DMS 273 treated with DMSO at 0.1 percent for 48 hours (cell line): ENCODE results near the gene NOS1.
A peak's percentile ranks its signal among the peaks of the same experiment; 100 is the strongest.

Source experiments
- DNase-seq: peaks from one replicate; lab custom pipeline; 2025; lab: John Stamatoyannopoulos, UW

Gene NOS1

DNA sequence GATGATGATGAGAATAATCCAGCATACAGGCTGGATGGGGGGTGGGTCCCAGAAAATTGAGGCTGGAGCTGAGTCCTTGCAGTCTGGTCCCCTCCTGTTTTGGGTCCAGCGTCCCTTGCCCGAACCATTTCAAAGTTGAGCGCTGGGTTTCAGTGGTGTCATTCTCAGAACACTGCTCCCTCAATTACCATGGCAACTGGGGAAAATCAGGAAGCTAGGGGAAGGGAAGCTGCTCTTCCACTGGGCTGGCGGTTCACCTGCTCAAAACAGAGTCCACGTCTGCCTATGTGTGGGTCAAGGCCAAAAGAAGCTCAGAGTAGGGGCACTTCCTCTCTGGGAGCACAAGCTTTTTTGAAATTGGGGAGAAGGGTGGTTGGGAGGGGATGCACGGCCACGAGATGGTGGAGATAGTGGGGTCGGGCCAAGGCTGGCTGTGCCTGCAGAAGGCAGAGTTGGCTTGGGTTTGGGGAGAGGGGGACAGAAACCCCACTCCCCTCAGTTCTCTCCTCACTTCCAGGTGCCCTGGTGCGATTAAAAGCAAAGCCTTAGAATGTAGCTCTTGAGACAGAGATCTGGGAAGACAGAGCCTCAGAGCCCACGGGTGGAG is 1.7 kb upstream of the NOS1 start:
- DNase-seq = no peak

DNA sequence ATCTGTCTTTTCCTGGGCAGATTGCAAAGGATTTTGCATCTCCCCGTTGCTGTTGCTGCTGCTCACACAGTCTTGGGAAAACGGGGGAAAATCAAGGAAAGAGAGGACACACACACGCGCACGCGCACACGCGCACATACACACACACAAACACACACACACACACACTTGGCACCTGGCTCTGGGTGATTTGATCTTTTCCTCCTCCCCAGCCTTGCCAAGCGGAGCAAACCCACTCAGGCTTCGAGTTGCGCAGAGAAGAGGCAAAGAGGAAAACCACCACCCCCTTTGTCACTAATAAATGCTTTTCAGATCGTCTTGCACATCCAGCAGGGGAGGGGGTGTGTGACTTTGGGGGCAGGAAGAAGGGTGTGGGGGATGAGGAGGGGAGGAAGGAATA is 965 bp upstream of the NOS1 start:
- no peak for DNase-seq

DNA sequence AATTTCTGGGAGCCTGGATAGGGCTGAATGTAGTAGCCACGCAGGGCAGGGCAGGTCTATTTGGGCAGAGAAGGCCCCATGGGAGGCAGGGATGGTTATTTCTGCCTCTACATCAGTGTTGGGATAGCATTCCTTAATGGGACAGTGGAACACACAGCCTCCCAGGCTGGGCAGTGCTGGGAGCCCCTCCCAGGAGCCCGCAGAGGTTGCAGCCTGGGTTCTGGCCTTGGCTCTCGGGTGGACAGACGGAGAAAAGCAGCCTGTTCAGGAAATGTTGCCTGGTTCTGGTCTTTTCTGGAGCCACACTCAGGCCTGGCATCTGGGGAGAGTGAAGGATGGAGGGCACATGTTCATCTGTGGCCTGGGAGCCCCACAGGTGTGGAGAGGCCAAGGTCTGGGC is 479 bp upstream of the NOS1 start:
- no peak for DNase-seq

DNA sequence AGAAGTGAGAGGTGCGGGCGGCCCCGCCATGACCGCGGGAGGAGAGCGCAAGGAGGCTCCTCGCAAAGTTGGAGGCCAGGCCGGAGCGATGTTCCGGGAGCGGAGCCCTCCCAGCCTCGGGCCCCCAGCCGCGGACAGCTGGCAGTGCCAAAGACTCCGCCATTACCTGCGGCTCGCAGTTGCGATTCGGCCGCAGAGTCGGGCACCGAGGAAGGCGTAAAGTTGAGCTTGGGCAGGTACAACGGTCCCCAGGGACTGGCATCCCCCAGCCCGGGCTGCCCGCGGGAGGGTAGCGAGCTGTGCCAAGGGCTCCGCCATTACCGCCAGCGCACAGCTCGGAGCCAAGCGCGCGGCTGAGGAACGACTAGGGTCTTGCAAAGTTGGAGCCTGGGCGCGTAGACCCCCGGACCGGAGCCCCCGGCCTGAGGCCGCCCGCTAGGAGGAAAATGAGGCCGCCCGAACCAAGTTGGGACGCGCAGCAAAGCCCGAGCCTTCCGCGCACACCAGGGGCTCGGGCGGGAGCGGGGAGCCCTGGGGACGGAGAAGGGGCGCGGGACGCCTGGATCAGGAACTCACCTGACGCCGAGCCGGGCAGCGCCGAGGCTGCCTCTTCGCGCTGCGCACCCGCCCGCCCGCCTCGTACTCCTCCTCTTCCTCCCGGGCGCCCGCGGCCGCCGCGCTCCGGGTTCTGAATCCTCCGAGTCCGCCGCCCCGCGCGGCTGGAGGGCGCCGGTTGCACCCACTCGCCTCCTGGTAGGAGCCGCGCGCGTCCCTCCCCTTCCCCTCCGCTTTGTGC is 677 bp downstream of the NOS1 start:
- no peak for DNase-seq

DNA sequence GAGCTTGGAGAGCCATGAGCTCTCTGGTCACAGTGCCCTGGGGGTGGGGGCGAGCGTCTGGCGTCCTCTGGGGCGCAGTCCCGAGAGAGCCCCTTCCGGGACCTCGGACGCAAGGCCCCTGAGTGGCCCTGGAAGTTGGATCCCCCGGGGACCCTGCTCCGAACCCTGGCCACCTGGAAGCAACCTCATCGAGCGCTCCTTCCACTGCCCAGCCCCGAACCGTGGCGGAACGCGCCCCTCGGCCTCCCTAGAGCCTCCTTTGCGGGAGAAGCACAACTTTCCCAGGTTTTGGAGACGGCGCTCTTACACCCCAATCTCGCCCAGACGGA is 1.2 kb downstream of the NOS1 start:
- no peak for DNase-seq

DNA sequence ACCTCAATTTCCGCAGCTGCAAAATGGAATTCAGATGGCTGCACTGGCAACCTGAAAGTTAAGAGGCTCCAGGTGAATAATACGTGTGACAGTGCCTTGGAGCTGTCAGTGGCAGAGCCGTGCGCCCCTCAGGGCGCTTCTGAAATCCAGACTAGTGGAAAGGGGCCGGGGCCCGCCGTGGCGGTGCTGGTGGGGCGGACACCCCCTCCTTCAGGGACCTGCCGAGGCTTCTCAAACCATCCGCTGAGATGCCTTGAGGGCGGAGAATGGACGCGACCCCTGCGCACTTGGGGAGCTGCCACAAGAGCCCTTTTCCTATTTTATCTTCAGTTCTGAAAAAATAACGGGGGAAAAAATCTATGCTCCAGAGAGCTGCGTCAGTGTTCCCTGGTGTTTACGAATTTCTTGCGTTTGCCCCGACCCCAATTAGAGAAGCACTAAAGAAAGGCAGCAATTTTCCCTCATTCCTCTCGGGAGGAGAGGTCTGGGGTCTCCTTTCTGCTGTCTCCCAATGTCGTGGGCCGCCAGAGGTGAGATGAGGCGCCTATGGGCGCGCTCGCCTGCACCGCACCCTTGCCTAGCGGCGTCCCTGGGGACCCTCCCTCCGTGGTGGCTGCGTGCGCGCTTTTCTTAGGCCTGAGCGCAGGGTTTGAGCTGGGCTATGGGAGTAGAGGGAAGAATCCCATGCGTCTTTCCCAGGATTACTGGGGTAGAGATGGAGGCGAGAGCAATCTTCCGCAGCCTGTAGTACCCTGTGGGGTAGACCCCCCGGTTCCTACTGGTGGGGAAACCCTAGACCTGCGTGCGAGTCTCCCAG is 2.2 kb downstream of the NOS1 start:
- no peak for DNase-seq

DNA sequence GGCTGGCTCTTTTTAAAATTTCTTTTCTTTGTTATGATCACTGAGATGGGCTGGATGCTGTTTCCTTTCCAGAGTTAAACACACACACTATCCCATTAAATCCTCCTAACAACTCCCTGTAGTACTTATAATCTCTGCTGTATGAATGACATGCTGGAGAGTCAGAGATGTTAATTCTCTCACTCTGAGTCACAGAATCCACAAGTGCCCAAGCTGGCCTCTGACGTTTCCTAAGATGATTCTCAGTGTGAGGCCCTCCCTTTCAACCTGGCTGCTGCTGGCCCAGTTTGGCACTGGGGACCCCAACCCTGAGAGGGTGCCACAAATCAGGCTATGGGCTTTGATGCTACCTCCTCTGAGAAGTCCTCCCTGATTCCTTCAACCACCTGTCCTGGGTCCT is 5.4 kb downstream of the NOS1 start:
- DNase-seq = no peak

DNA sequence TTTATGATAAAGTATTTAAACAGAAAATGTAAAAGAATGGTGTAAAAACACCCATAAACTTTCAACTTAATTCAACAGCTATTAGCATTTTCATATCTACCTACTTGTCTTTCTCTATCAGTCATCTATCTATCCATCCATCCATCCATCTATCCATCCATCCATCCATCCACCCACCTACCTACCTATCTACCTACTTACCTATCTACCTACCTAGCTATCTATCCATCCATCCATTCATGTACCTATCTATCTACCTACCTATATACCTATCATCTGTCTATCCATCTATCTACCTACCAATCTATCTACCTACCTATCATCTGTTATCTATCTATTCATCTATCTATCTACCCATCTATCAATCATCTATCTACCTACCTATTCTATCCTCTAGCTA is 8.5 kb downstream of the NOS1 start:
- no peak for DNase-seq

DNA sequence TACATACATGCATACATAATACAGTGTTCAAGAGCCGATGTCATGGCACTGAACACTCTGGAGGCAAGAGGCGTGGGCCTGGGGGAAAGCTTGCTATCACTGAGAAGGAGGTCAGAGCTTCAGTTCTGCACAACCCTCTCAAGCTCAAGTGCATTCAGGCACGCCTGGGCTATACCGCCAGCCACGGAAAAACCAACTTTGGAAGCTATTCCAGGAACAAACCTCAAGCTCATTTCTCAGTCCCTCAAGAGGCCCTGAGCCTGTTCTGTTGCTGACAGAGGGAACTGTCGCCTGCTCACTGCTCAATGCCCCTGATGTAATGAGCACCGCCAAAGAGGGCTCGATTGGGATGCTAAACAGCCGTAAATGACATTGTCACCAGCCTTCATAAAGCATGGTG is 9.2 kb downstream of the NOS1 start:
- no peak for DNase-seq

DNA sequence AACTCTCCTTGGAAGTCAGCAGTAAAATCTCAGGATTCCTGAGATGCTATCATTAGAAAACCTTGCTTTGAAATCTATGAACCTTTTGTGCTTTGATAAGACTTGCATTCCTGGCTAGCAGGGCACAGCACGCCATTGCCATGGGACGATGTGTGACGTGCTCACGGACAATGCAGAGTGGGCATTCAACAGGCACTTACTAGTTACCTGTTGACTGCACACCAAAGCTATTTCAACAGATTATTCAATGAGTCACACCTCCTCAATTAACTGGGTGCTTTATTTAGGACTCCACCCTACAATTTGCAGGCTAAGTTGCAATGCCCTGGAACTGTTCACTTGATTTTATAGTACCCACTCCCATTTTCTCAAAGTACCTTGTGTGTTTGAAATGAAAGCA is 11.3 kb downstream of the NOS1 start:
- DNase-seq = no peak

DNA sequence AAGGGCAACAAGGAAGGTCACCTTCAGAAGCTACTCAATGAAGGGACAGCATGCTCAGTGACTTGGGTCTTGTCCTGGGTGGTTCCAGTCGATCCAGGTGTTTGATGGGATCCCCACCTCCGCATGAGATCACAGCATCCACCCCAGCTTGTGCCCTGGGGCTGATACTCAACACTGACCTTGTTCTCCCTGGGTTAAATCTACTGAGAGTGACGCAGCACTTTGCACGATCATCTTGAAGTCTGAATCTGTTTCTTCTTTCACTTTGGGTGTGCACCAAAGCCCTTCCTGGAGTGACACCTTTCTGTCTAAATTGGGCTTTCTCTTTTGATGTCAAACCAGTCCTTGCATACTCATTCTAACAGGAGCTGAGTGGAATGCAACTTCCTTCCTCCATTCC is 13.8 kb downstream of the NOS1 start:
- DNase-seq = no peak

DNA sequence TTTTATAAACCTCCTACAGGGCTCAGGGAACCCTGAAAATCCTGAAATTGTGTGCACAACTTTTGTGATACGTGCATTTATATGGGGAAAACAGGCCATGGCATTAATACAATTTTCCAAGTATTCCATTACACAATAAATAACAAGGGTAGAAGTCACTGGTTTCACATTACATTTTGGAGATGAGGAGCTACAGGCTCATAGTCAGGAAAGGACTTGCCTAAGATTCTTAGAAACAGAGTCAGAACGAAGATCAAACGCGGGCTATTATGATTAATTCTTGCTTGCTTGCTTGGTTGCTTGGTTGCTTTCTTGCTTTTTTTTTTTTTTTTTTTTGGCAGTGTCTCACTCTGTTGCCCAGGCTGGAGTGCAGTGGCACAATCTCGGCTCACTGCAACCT is 16.7 kb downstream of the NOS1 start:
- DNase-seq = no peak

DNA sequence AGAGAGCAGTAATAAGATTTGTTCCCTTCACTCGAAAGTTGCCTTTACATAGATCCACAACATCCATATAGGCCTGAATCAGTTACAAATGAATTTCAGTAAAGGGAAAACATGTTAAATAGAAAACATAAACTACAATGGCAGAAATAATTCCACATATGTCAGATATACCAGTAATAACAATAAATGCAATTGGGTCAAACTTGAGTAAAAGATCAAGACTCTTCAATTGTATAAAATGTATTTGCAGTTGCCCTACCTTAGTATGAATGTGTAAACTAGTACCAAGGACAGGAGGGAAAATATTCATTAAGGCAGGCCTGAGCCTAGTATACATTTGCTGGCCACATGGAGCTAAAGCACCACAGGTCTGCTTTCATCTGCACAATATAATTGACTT is 17.6 kb downstream of the NOS1 start:
- no peak for DNase-seq

DNA sequence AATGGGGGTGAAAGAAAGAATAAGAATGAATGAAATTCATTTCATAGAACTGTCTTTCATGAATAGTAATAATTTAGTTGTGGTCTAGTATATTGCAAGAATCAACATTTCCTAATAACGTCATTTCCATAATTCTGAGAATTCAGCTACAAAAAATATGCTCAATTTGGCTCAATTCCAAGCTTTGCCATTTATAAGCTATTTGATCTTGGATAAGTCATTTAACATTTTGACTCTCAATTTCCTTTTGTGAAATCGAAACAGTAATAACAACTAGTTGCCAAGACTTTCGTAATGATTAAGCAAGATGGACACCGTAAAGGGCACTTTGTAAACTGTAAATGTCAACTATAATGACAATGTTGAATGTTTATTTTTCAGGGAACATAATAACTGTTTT is 18.1 kb downstream of the NOS1 start:
- no peak for DNase-seq

DNA sequence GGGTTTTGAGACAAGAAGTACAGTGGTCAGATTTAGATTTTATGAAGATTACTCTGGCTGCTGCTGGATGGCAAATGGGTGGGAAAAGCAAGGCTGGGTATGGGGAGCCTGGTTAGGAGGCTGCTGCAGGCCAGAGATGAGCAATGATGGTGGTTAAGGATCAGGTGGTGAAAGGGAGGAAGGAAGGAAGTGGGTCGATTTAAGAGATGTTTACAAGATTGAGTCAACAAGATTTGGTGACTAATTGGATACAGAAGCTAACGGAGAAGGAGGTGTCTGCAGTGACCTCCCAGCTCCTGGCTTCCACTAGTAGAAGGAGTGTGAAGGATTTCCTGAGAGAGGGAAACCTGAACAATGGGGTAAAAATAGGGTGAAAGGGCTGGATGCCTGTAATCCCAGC is 18.7 kb downstream of the NOS1 start:
- DNase-seq = no peak

DNA sequence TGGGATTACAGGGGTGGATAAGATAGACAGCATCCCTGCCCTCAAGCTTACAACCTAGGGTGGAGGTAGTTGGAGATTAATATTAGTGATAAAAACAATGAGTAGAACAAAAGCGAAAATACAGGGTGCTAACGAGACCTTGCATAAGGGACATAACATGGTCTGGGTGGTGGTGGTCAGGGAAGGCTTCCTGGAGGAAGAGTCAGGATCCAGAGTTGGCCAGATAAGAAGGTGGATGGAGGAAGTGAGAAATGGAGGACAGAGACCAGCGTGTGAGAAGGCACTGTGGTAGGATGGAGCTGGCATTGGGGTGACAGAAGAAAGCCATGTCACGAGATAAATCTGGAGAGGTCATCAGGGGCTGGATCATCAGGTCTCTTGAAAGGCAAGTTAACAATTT is 19.2 kb downstream of the NOS1 start:
- DNase-seq = no peak

DNA sequence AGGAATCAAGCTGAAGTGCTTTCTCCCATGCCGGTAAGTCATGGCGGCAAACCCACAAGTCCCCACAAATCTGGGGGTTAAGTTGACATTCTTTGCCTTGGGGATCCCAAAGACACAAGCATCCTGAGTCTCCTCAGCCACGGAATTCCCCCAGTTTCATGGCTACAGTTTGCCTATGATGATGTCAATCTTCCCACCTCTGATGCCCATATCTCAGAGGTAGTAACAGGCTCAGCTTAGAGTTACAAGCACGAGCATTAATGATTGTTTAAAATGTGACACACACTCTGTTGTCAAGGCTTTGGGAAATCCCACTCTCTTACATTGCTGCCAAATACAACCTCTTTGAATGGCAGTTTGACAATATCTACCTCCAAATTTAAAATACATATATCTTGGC is 22.3 kb downstream of the NOS1 start:
- DNase-seq = no peak

DNA sequence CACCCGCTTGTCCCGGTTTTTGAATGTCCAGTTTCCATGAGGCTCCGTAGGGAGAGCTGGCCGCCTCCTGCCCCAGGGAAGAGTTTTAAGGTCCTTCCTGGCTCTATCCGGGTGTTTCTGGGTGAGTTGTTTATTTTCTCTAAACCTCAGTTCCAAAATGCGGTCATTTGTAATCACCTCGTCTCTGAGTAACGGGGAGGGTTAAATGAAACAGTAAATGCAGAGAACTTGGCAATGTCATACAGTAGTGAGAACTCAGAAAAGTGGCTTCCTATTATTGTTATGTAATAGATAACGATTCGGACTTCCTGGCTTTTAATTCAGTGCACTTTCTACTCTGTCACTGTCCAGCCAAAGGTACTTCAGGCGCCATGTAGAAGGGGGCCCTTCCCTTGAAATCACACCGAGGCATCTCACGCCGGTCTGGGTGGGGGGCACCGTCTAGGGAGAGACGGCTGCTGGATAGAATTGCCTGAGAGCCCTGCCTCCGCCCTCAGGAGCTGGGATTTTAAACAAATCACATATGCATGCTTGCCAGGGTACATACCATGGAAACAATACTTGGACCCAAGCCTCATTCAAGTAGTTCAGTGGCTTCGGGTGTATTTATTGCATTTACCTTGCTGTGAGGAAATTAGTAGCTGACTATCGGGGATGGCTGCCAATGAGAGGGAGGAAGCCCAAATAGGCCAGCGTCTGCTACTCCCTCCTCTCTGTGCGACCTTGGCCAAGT is 26.4 kb downstream of the NOS1 start:
- DNase-seq = no peak

DNA sequence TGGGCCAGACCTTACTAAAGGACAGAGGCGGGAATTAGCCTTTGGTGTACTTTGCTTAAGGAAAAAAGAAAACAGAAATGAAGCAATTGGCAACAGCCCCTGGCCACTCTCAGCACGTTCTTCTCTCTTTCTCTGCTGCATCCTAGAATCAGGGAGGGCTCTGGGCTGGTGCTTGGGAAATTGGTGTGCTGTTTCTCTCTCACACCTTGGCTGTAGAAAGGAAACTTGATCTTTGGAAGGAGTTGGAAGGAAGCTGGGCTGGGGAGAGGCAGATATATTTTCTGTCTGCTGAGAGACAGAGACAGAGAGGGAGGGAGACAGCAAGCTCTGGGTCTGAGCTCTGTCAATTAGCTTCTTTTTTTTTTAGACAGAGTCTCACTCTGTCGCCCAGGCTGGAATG is 27.4 kb downstream of the NOS1 start:
- no peak for DNase-seq

DNA sequence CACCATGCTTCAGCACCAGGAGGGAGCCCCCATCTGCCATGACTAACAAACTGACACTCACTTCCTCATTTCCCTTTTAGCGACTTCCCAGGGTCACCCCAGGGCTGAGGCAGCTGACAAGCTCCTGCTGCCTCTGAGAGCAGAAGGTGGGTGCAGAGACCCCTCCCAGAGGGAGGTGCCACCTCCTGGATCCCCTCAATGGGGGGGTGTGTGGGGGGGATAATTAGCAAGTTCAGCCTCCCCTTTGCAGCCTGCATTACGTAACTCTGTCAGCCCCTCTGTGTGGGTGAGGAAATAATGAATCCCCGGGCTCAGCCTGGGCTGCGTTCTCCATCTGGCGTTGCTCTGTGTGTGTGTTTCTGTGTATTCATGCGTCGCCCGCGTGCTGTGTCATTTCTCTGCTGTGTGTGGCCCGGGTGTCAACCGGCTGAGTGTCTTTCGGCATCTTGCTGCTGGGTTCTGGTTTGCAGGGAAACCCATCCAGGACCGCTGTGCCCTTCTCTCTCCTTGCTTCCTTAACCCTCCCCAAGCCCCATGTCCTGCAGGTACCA is 28.0 kb downstream of the NOS1 start:
- DNase-seq = peak; percentile 20

DNA sequence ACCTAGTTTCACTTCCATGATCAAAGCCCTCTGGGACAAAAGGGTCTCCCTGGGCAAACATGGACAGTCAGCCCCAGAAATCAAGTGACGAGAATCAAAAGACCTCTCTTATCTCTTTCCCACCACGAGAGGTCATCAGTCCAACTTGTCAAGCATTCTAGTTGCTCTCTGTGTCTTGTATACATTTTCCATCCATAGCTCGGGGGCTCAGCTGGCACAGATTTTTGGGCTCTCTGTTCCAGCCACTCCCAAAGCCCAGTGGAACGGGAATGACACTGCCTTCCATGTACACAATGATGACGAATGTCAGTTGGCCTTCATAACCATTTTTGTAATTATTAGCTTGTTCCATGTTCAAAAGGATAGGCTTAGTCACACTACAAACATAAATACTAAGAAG is 29.7 kb downstream of the NOS1 start:
- no peak for DNase-seq

DNA sequence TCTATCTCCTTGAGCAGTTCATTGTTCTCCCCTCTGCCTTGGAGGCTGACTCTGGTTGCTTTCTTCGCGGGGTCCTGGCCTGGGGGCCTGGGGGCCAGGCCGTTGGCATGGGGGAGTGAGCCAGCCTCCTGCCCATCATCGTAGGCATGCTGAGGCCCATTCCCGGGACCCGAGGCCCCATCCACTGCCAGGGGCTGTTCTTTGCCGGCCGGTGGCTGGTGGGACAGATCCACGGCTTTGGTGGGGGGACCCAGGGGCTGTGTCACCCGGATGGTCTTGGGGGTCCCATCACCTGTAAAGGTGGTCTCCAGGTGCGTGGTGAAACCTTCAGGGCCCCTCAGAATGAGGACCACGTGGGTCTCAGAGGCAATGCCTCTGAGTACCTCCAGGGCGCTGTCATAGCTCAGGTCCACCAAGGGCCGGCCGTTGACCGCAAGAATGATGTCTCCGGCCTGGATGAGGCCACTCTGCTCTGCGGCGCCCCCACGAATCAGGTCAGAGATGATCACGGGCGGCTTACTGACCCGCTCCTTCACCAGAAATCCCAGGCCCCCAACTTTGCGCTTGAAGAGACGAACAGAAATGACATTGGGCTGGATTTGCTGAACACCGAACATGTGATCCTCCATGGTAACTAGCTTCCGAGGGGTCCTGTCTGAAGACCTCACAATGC is 30.8 kb downstream of the NOS1 start:
- DNase-seq = no peak
